SIG-M5 (cell line): ENCODE data around the gene C3orf62.

ENCODE experiments used
- DNase-seq: peaks from one replicate; lab custom pipeline; 2025; lab: John Stamatoyannopoulos, UW

C3orf62 gene

GRCh38 chr3:49276475-49277382 lies at the start of gene C3orf62:
TSS of gene C3orf62 (minus strand) at chr3:49277232. CDS start at chr3:49276872, 360 bp downstream.
- no peak for DNase-seq

DNA sequence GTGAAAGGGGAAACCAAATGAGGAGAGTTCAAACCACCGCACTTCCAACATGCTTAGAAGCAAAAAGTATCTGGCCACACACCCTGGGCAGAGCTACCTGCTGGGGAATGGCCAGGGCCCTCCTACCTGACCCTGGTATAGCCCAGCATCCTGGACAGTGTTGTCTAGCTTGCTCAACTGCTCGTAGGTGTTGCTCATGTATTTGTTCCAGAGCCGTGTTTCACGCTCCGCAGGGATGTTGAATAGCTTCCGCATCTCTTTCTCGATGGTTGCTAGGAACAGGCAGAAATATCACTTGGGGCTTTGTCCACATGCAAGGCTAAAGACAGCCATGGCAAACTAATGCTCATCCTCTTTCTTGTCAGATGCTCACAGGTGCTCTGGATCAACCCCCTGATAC lies 47.7 kb upstream of the C3orf62 start:
- DNase-seq: no peak

GRCh38 chr3:49316696-49317457 lies 39.8 kb upstream of the C3orf62 start:
- DNase-seq: no peak

- no peak for DNase-seq
Measured at GRCh38 chr3:49313896-49314688, 37.1 kb upstream of the C3orf62 start.

DNA sequence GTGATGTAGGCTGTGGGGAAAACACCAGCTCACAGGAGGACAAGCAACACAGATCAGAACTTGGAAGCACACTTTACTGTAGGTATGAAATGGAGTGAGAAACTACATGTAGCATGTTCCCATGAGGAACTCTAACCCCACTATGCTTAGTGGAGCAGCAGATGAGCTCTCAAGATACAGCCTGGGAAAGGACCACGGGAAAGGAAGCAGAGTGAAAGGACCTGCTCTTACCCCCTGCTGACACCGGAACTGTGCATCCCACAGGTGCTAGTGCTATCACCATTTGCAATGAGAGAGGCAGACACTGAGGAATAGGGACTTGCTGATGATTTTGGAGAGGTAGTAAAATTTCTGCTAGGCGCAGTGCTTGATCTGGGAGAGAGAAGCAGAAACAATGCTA lies 34.3 kb upstream of the C3orf62 start:
- no peak for DNase-seq

- no peak for DNase-seq
Measured at GRCh38 chr3:49310677-49311076, 33.6 kb upstream of the C3orf62 start.

- DNase-seq: no peak
Measured at GRCh38 chr3:49305608-49306007, 28.6 kb upstream of the C3orf62 start.

GRCh38 chr3:49302613-49303012 lies 25.6 kb upstream of the C3orf62 start:
- no peak for DNase-seq

- DNase-seq: no peak
Measured at GRCh38 chr3:49300595-49300994, 23.6 kb upstream of the C3orf62 start.

DNA sequence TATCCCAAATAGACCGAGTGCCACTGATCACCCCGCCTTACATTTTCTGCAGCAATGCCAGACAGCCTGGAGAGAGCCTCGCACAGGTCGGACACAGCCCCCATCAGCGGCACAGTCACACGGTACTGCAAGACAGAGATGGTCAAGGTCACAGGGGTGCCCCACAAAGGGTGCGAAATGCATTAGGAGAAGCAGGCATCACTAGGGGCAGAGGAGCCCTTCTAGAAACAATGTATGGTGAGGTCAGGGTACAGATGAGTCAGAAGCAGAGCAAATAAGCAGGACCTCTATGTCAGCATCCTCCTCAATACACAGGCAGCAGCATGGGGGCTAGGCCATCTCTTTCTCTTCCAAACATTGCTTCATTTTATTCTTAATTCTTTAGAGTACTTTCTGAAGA lies 21.5 kb upstream of the C3orf62 start:
- DNase-seq: no peak

GRCh38 chr3:49296781-49297411 lies 19.9 kb upstream of the C3orf62 start:
- no peak for DNase-seq

- DNase-seq: no peak
Measured at GRCh38 chr3:49295489-49296058, 18.5 kb upstream of the C3orf62 start.

GRCh38 chr3:49294343-49294742 lies 17.3 kb upstream of the C3orf62 start:
- DNase-seq: no peak

GRCh38 chr3:49283997-49284396 lies 7.0 kb upstream of the C3orf62 start:
- DNase-seq: no peak

GRCh38 chr3:49279376-49279775 lies 2.3 kb upstream of the C3orf62 start:
- no peak for DNase-seq

DNA sequence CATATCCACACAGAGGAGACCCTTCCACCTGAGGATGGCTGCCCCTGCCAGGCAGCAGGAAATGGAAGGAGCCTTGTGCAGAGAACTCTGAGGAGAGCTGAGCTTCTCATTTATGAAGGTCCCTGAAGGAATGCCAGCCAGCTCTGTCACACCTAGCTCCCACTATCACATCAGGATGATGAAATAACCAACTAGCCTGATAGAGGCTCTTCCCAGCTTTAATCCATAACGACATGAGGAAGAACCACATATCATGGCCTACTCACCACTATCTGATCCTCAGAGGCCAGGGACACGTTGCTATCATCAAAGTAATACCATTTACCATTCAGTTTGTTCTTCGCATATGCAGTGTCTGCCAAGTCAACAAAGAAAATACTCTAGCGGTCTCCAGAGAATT lies 1.5 kb upstream of the C3orf62 start:
- DNase-seq: no peak

GRCh38 chr3:49277383-49277775 lies 347 bp upstream of the C3orf62 start:
- DNase-seq: no peak

DNA sequence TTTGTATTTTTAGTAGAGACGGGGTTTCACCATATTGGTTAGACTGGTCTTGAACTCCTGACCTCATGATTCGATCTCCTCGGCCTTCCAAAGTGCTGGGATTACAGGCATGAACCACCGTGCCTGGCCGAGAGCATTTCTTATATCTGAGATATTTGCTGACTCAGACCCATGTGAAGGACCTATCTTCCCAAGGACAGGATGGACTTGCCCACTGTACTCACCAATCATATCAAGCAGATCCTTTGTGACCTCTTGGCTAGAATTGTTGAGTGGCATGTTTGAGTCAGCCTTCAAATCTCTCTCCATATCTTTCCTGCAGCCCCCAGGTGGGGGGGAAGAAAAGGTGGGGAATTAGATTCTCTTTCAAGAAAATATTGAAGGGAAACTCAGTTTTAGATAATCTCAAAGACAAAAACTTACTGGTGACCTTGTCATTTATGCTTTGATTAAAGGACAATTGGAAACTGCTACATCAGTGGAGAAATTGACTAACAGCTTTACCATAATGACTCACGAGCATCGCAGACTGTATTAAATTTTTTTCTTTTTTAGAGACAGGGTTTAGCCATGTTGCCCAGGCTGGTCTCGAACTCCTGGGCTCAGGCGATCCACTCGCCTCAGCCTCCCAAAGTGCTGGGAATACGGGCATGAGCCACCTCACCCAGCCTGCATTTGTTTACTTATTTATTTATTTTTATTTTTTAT lies 3.1 kb downstream of the C3orf62 start:
- DNase-seq: no peak

GRCh38 chr3:49271047-49271446 lies 6.0 kb downstream of the C3orf62 start:
- DNase-seq: no peak

DNA sequence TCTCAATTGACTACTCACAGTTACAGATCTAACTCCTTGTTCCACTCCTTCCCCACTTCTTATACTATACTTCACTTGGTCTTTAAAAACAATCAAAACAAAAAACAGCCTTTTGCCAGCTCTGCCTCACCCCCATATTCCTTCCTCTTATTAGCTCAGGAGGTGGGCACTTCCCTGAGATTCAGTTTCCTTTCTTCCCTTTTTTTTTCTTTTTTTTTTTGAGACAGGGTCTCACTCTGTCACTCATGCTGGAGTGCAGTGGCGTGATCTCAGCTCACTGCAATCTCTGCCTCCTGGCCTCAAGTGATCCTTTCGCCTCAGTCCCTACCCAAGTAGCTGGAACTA lies 6.9 kb downstream of the C3orf62 start:
- DNase-seq: no peak
